ENCODE results near the gene EPO.

Gene EPO

GRCh38 chr7:100684534-100685042, 35.7 kb upstream of the EPO start:
- no peak overlapping the region for H3K27ac ChIP-seq (replicated peaks)
- DNase-seq (ENCODE audit: low read depth in 1 of 2, low spot score in 1 of 2), result no peak
- H3K4me3 ChIP-seq (replicated peaks; ENCODE audit: insufficient read depth, low read length), result no peak overlapping the region
- H3K27me3 ChIP-seq (ENCODE audit: insufficient read depth, poor library complexity, severe bottlenecking), result no peaks in the 10 kb centered on the region
- no peak for TF ChIP-seq GABPA (IDR thresholded peaks at IDR 0.05; ENCODE audit: low read depth)
- TF ChIP-seq SPI1 (IDR thresholded peaks at IDR 0.05; ENCODE audit: borderline replicate concordance, low read depth), result no peak
- no peak for TF ChIP-seq POLR2AphosphoS5 (IDR thresholded peaks at IDR 0.05; ENCODE audit: low read depth)
- no peak for TF ChIP-seq CTCF (IDR thresholded peaks at IDR 0.05; ENCODE audit: insufficient read depth, low read length)
- TF ChIP-seq REST (IDR thresholded peaks at IDR 0.05; ENCODE audit: insufficient replicate concordance, low read depth), result no peak

- no peaks in the 10 kb centered on the region for H3K27me3 ChIP-seq (ENCODE audit: insufficient read depth, poor library complexity, severe bottlenecking)
- H3K27ac ChIP-seq (replicated peaks), result no peak overlapping the region
- TF ChIP-seq SPI1 (IDR thresholded peaks at IDR 0.05; ENCODE audit: borderline replicate concordance, low read depth), result no peak
- no peak for TF ChIP-seq GABPA (IDR thresholded peaks at IDR 0.05; ENCODE audit: low read depth)
- DNase-seq (ENCODE audit: low read depth in 1 of 2, low spot score in 1 of 2), result no peak
- no peak overlapping the region for H3K4me3 ChIP-seq (replicated peaks; ENCODE audit: insufficient read depth, low read length)
Measured at GRCh38 chr7:100685049-100685605, 35.1 kb upstream of the EPO start.

DNA sequence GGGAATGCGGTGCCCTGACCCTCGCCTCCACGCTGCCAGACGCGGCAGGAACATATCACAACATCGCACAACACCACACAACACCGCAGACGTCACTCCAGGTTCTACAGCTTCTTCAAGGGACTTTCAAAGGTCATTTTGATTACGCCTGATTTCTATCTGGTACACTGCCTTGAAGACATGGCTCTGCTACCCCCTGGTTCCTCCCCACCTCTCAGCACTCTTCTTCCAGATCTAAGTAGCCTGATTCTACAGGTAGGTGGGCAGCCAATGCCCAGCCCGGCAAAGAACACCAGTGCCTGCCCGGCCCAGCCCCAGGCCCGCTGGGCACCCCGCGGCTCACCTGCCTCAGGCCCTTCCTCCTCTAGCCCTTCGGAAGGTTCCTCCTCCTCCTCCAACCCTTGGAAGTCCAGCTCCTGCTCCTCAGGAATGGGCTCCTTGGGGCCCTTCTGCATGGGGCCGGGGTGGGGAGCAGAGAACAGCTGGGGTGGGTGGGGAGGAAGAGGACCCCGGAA, 34.6 kb upstream of the EPO start:
- Histone ChIP-seq H3K27me3 (ENCODE audit: insufficient read depth, poor library complexity, severe bottlenecking) (no peaks in the 10 kb centered on the region), H3K27ac (replicated peaks) (no peak overlapping the region), H3K4me3 (replicated peaks; ENCODE audit: insufficient read depth, low read length) (no peak overlapping the region)
- DNase-seq (ENCODE audit: low read depth in 1 of 2, low spot score in 1 of 2), result no peak
- no peak for TF ChIP-seq REST (IDR thresholded peaks at IDR 0.05; ENCODE audit: insufficient replicate concordance, low read depth)
- no peak for TF ChIP-seq SPI1 (IDR thresholded peaks at IDR 0.05; ENCODE audit: borderline replicate concordance, low read depth)
- TF ChIP-seq CTCF (IDR thresholded peaks at IDR 0.05; ENCODE audit: insufficient read depth, low read length), result no peak

- H3K27ac ChIP-seq (replicated peaks), result no peak overlapping the region
- TF ChIP-seq GABPA (IDR thresholded peaks at IDR 0.05; ENCODE audit: low read depth) (no peak), REST (IDR thresholded peaks at IDR 0.05; ENCODE audit: insufficient replicate concordance, low read depth) (no peak), POLR2AphosphoS5 (IDR thresholded peaks at IDR 0.05; ENCODE audit: low read depth) (no peak), SPI1 (IDR thresholded peaks at IDR 0.05; ENCODE audit: borderline replicate concordance, low read depth) (no peak), CTCF (IDR thresholded peaks at IDR 0.05; ENCODE audit: insufficient read depth, low read length) (no peak)
- no peaks in the 10 kb centered on the region for H3K27me3 ChIP-seq (ENCODE audit: insufficient read depth, poor library complexity, severe bottlenecking)
- H3K4me3 ChIP-seq (replicated peaks; ENCODE audit: insufficient read depth, low read length), result no peak overlapping the region
- no peak for DNase-seq (ENCODE audit: low read depth in 1 of 2, low spot score in 1 of 2)
Measured at GRCh38 chr7:100686201-100686821, 34.0 kb upstream of the EPO start.
